GM23248 (cell line): ENCODE data around the gene KRTAP12-2.

Source experiments
- EZH2 ChIP-seq: fragments of 200-600 bp; sonication (generic); IDR thresholded peaks from 2 replicates; pipeline ENCODE4 v1.6.1; 2018; ENCODE audit warnings: antibody characterized with exemption, mild to moderate bottlenecking; ENCODE audit not compliant: insufficient read depth, poor library complexity, severe bottlenecking
- EZH2phosphoT487 ChIP-seq: fragments of 200-600 bp; sonication (generic); IDR thresholded peaks from 2 replicates; pipeline ENCODE4 v1.6.1; 2018; ENCODE audit warnings: antibody characterized with exemption, moderate library complexity, mild to moderate bottlenecking, low read depth; ENCODE audit not compliant: insufficient read depth

GRCh38 chr21:44710294-44710665 is 43.6 kb upstream of the KRTAP12-2 start:
- TF ChIP-seq EZH2 (no peak), EZH2phosphoT487 (no peak)
